Rectal smooth muscle tissue (tissue), 1 donor: Measurements from ENCODE around the gene FBN2.
"Not testable (repeated sequence)": the region's sequence is repeated elsewhere in the genome, so short reads cannot be mapped to it uniquely, and the experiment has no call there.

Experiments
- H3K27ac ChIP-seq: one replicate; pipeline ENCODE4 v1.7.0; 2013; ENCODE audit warnings: low read depth, low read length, inconsistent platforms
- H3K27me3 ChIP-seq: one replicate; pipeline ENCODE4 v1.7.0; 2013; ENCODE audit warnings: low read length; ENCODE audit not compliant: control insufficient read depth, insufficient read depth
- H3K36me3 ChIP-seq: one replicate; pipeline ENCODE4 v1.7.0; 2013; ENCODE audit warnings: low read length; ENCODE audit not compliant: control insufficient read depth, insufficient read depth
- H3K4me1 ChIP-seq: one replicate; pipeline ENCODE4 v1.7.0; 2013; ENCODE audit warnings: low read length; ENCODE audit not compliant: control insufficient read depth, insufficient read depth
- H3K4me3 ChIP-seq: one replicate; pipeline ENCODE4 v1.7.0; 2013; ENCODE audit warnings: low read length
- H3K9ac ChIP-seq: one replicate; pipeline ENCODE4 v1.7.0; 2013; ENCODE audit warnings: low read length

FBN2 gene

DNA sequence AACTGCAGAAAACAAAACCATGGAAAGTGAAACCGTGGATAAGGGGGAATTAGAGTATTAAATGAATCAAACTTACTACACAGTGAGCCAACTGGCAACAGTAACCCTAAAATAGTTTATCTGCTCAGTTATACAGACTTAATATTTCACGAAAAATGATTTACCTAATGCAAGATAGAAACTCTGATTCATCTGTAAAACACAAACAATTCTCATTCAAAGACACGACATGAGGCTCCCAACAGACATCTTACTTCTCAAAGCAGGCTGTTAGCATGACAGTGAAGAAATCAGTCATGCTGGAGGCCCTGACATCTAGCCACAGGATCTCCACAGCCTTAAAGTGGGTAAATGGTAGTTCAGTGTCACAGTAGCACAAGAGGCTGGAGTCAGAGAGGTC, 131.2 kb downstream of the FBN2 start:
- H3K4me3 ChIP-seq: no peak overlapping the region
- no peaks in the 10 kb centered on the region for H3K27me3 ChIP-seq
- no peaks in the 10 kb centered on the region for H3K36me3 ChIP-seq
- H3K9ac ChIP-seq: no peak overlapping the region
- no peak overlapping the region for H3K27ac ChIP-seq
- H3K4me1 ChIP-seq: no peaks in the 10 kb centered on the region

DNA sequence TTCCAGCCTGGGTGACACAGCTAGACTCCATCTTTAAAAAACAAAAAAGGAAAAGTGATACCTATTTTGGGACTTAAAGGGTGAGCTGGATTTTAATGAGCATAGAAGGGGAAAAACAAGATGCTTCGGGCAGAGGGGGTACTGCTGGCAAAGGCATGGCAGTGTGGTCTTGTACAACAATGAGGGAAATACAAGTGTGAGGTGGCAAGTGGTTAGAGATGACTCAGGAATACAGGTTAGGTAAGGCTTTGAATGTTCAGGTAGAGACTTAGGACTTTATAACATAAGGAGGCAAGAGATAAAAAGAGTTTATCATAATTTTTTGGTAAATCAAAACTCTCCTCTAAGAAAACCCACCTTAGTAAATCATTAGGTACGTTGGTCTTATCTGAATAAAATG, 132.9 kb downstream of the FBN2 start:
- no peak overlapping the region for H3K27ac ChIP-seq
- H3K27me3 ChIP-seq: no peaks in the 10 kb centered on the region
- no peak overlapping the region for H3K9ac ChIP-seq
- H3K4me1 ChIP-seq: no peaks in the 10 kb centered on the region
- no peak overlapping the region for H3K4me3 ChIP-seq
- no peaks in the 10 kb centered on the region for H3K36me3 ChIP-seq

DNA sequence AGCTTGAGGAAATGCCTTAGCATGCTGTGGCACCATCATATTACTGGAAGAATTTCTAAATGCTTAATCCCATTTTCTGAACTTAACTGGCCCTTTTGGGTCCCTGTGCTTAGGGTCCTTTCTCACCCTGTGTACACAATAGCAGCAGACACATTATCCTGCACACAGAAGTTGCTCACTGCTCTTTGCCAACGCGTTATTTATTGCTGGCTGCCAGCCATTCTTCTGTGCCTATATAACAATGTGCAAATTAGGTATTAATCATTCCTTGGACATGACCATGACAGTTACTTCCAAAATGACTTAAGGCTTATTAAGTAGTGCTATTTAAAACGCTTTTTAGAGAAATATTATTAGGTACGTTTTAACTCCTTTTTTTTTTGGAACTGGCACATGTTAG, 134.7 kb downstream of the FBN2 start:
- Histone ChIP-seq H3K4me1 (no peaks in the 10 kb centered on the region), H3K4me3 (no peak overlapping the region), H3K27me3 (no peaks in the 10 kb centered on the region), H3K36me3 (no peaks in the 10 kb centered on the region), H3K9ac (no peak overlapping the region), H3K27ac (no peak overlapping the region)

DNA sequence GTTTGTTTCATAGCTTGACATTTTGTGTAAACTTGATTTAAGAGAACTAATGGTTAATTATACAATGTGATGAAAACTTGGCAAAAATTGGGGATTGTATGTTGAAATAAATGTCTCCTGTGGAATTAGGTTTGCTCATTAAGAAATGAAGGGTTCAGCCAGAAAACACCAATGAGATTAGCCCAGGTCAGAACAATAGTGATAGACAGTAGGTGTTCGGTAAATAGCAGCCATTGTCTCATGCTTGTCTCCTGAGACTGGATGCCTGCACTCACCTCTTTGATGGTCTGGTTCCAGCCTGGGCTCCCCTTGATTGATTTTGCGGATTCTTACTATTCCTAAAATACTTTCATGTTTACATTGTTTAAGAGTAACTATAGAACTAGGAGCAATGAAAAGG, 135.5 kb downstream of the FBN2 start:
- Histone ChIP-seq H3K4me3 (no peak overlapping the region), H3K9ac (no peak overlapping the region), H3K4me1 (no peaks in the 10 kb centered on the region), H3K27ac (no peak overlapping the region), H3K36me3 (no peaks in the 10 kb centered on the region), H3K27me3 (no peaks in the 10 kb centered on the region)

DNA sequence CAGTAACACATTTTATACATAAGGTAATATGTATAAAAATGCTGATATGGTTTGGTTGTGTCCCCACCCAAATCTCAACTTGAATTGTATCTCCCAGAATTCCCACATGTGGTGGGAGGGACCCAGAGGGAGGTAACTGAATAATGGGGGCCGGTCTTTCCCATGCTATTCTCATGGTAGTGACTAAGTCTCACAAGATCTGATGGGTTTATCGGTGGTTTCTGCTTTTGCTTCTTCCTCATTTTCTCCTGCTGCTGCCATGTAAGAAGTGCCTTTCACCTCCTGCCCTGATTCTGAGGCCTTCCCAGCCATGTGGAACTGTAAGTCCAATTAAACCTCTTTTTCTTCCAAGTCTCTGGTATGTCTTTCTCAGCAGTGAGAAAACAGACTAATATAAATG, 137.3 kb downstream of the FBN2 start:
- not testable (repeated sequence) for H3K36me3 ChIP-seq, H3K27ac ChIP-seq, H3K27me3 ChIP-seq

DNA sequence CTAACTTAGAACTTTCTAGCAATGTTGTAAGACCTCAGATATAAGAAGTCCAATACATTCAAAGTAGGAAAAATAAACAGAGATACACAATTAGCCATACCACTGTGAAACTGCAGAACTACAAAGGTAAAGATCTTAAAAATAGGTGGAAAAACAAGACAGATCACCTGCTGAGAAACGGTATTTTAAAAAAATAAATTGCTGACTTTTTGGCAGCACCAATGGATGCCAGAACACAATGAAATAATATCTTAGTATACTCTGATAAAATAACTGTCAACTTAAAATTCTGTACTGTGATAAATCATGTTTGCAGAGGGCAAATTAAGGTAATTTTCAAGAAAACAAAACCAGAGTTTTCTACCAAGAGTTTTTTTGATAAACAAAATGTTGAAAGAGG, 138.9 kb downstream of the FBN2 start:
- H3K4me3 ChIP-seq: no peak overlapping the region
- no peak overlapping the region for H3K27ac ChIP-seq
- H3K36me3 ChIP-seq: no peaks in the 10 kb centered on the region
- no peaks in the 10 kb centered on the region for H3K27me3 ChIP-seq
- no peaks in the 10 kb centered on the region for H3K4me1 ChIP-seq
- no peak overlapping the region for H3K9ac ChIP-seq

More for the DNA sequence above, 137.3 kb downstream of the FBN2 start:
- H3K4me1 ChIP-seq, H3K9ac ChIP-seq, H3K4me3 ChIP-seq: not testable (repeated sequence)

DNA sequence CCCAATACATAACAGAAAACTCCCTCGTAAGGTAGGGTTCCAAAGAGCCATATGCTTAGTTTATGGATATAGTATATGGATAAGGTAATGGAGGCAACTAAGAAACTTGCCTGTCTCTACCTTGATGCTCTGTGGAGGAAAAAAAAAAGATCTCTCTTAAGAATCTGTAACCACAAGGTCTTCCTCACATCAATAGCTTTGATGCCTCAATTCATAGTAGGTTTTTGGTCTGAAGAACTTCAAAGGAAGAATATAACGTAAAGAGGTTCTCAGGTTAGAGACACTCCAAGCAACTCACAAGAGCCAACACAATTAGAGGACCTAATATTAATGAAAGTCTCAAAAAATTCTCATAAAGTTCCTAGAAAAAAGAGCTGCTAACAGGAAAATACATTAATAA, 140.2 kb downstream of the FBN2 start:
- H3K4me1 ChIP-seq: no peaks in the 10 kb centered on the region
- no peak overlapping the region for H3K4me3 ChIP-seq

DNA sequence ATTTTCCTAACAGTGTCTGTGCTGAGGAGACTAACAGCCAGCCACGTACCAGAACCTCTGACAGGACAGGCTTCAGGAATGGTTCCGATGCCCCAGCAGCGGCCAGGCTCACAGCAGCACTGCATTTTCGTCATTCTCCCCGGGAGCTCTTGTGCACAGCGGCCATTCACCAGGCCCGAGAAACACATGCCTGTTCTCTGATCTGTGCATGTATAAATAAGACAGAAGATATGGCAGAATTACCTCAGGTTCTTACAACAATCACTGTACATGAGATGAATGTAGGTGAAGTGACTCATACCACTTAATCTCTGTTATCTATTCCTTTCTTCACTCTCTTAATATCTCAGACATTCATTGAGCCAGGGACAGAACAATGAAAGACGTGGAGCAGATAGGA, 143.0 kb downstream of the FBN2 start:
- Histone ChIP-seq H3K4me3 (no peak overlapping the region), H3K27me3 (no peaks in the 10 kb centered on the region), H3K36me3 (no peaks in the 10 kb centered on the region), H3K9ac (no peak overlapping the region), H3K4me1 (no peaks in the 10 kb centered on the region), H3K27ac (no peak overlapping the region)

More for the DNA sequence above, 140.2 kb downstream of the FBN2 start:
- H3K36me3 ChIP-seq: no peaks in the 10 kb centered on the region
- no peak overlapping the region for H3K27ac ChIP-seq
- H3K27me3 ChIP-seq: no peaks in the 10 kb centered on the region
- H3K9ac ChIP-seq: no peak overlapping the region

DNA sequence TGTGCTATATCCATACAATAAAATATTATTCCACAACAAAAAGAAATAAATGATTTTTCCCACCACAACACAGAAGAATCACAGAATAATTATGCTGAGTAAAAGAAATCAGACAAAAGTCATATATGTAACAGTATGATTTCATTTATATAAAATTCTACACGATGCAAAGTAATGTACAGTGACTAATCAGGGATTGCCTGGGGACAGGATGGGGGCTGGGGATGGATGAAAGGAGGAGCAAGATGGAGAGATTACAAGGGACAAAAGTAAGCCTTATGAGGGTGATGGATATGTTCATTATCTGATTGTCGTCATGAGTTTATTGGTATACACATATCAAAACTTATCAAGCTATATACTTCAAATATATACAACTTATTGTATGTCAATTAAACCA, 154.0 kb downstream of the FBN2 start:
- no peak overlapping the region for H3K9ac ChIP-seq
- H3K27ac ChIP-seq: no peak overlapping the region
- H3K4me3 ChIP-seq: no peak overlapping the region

DNA sequence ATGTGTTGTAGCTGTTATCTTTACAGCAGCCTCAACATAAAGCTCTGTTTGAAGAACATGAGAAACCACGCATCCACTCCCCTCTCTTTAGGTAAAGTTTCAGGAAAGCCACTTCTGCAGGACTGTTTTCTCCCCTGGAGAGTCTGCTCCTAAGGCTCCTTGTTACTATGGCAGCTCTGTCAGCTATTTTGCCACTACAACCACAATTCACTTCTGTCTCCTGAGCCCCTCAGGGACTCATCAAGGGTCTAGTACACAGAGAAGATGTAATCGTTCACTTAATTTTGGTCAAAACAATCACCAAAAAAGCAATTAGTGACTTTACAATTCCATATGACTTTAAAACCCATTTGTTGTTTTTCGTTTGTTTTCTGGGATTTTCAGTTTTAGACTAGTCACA, 157.7 kb downstream of the FBN2 start:
- H3K4me3 ChIP-seq: no peak overlapping the region
- H3K27me3 ChIP-seq: no peaks in the 10 kb centered on the region
- no peak overlapping the region for H3K27ac ChIP-seq
- no peaks in the 10 kb centered on the region for H3K4me1 ChIP-seq
- H3K36me3 ChIP-seq: no peaks in the 10 kb centered on the region
- H3K9ac ChIP-seq: no peak overlapping the region

More for the DNA sequence above, 154.0 kb downstream of the FBN2 start:
- no peaks in the 10 kb centered on the region for H3K4me1 ChIP-seq
- H3K36me3 ChIP-seq: no peaks in the 10 kb centered on the region
- H3K27me3 ChIP-seq: no peaks in the 10 kb centered on the region

DNA sequence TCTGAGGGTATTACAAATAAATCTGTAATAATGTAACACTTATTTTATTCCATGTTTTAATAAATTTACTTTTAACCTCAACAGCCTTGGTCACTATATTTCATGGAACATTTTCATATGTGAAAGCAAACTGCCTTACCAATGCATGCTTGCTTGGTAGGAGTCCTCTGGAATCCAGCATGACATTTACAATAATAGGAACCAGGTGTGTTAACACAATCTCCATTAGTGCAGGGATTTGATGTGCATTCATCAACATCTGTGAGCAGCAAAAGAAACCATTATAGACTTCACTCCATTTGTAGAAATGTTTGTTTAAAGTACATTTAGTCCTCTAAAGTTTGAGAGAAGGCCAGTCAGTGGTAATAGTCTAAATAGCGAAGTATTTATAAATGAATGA, 159.4 kb downstream of the FBN2 start:
- no peaks in the 10 kb centered on the region for H3K4me1 ChIP-seq
- H3K36me3 ChIP-seq: no peaks in the 10 kb centered on the region
- H3K4me3 ChIP-seq: no peak overlapping the region
- no peaks in the 10 kb centered on the region for H3K27me3 ChIP-seq
- H3K27ac ChIP-seq: no peak overlapping the region
- no peak overlapping the region for H3K9ac ChIP-seq

DNA sequence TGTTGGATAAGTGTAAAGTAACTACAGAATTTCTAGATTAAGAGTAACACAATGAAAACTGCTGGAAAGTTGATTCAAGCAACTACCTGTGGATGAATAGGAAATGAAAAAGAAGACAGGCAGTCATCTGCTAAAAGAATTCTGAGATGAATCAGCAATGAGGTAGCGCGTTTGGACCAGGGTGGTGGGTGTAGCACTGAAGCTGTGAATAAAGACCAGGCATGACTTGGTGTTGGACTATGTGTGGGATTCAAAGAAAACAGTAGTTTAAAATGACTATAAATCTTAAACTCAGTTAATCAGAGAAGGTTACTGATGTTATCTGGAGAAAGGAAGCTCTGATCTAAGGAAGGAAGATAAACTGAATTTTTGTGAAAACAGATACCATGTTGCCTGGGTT, 159.8 kb downstream of the FBN2 start:
- H3K4me3 ChIP-seq: no peak overlapping the region
- H3K27me3 ChIP-seq: no peaks in the 10 kb centered on the region
- H3K4me1 ChIP-seq: no peaks in the 10 kb centered on the region
- no peak overlapping the region for H3K27ac ChIP-seq
- no peaks in the 10 kb centered on the region for H3K36me3 ChIP-seq
- no peak overlapping the region for H3K9ac ChIP-seq

DNA sequence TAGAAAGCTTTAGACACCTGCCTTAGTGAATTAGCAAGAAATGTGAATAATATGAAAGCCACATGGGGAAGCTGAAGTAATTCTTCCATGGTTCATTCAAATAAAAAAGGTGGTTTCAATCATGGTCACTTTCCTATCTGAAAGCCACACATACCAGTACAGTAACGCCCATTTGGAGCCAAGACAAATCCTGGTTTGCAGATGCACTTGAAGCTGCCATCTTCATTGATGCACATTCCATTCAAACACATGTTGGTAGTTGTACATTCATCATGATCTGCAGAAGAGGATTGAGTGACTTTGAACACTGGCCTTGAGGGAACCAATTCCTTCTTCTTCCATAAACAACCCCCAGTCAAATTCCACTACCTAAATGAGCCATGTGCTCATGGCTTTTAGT, 161.5 kb downstream of the FBN2 start:
- Histone ChIP-seq H3K36me3 (no peaks in the 10 kb centered on the region), H3K27ac (no peak overlapping the region), H3K27me3 (no peaks in the 10 kb centered on the region), H3K9ac (no peak overlapping the region), H3K4me3 (no peak overlapping the region), H3K4me1 (no peaks in the 10 kb centered on the region)

DNA sequence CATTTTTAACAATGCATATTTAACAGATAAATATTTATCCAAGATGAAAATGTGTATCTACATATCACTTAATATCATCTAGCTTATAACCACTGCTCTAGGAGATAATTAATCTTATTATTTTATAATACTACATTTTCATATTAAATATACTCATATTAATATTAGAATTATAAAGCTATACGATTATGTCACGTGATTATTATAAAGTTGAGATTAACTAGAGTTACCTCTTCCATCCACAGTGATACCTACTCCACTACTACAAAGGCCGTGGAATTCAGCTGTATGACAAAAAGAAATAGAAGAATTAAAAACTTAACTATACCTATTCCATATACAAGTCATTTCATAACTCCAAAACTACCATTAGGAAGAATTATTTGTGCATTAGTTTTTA, 171.9 kb downstream of the FBN2 start:
- no peaks in the 10 kb centered on the region for H3K36me3 ChIP-seq
- H3K27me3 ChIP-seq: no peaks in the 10 kb centered on the region
- no peak overlapping the region for H3K27ac ChIP-seq
- H3K4me3 ChIP-seq: no peak overlapping the region
- no peak overlapping the region for H3K9ac ChIP-seq
- H3K4me1 ChIP-seq: no peaks in the 10 kb centered on the region
